IPS DF 4.7 (cell line): Measurements from ENCODE around the gene PAX2.

ENCODE experiments used
- DNase-seq: peaks from one replicate; pipeline ENCODE4 v3.0.0-alpha.2; 2013; ENCODE audit warnings: low spot score; ENCODE audit errors: extremely low read depth

PAX2 gene

DNA sequence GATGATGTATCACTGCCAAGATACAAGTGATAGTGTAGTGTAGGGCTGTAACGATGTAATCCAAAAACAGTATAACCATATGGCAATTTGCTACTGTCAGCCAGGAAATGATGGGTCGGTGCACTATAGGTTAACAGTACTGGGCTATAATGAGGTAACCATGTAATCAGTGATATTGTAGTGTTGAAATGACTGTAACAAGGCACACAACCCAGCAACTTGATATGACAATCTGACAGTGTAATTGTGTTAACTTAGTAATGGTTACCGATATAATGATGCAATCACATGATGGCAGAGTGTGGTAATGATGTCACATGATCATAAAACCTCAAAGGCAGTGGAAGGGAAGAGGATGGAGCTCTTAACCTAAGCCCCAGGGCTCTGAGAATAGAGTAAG, 93.6 kb downstream of the PAX2 start:
- no peak for DNase-seq

DNA sequence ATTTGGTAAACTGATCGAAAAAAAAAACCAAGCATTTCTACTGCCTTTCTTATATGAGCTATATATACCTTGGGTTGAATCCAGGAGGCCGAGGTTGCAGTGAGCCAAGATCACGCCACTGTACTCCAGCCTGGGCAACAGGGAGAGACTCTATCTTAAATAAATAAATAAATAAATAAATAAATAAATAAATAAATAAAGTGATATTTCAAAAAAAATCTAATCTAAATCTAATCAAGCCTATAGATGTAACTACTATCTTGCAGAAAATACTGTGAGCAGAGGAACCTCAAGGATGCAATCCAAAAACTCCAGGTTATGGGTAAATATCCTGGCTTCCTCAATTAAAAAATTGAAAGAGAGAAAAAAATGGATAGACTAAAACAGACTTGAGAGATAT, 96.1 kb downstream of the PAX2 start:
- DNase-seq = no peak

DNA sequence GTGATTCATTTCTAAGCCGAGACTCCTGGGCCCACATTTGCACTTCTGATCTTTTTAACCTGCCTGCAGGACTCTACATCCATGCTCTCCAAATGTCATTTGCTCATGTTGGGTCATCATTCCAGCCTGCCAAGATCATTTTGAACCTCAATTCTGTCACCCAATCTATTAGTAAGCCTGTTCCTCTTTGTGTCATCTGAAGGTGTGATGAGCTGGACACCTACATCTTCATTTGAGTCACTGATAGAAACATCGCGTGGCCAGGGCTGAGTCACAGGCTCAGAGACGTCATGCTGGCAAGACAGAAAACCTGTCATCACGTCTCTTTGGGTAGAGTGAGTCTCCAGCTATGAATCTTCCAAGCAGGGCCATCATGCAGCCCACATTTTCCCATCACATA, 102.1 kb downstream of the PAX2 start:
- no peak for DNase-seq

DNA sequence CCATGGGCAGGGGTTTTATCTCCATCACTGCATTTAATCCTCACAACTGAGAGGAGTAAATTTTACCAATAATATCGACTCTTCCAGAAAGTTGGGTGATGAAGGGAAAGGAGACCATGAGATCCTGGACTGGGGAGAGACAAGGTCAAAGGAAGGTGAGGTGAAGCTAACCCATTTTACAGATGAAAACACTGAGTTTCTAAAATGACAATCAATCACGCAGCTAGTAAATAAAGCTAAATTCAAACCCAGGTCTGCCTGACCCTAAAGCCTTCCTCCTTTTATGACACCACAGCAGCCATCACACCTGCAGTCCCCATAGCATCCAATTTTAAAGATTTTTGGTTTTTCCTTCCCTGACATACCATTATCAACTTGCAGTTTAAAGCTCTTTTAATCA, 103.4 kb downstream of the PAX2 start:
- no peak for DNase-seq

DNA sequence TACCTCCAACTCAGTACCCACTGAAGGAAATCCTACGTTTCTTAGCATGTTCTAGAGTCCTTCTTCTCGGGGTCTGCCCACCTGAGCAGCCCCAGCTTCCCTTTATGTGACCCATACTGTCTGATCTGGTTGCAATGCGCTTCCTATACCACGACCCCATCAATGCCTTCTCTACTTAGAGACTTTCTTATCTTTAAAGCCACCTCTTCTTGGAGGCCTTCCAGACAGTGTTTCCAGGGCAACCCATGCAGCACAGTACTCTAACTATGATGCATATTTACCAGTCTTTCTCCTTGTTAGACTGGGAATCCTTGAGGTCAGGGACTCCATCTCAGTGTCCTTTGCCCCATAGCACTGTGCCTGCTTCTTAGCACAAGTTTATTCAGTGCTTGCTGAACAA, 112.9 kb downstream of the PAX2 start:
- no peak for DNase-seq

DNA sequence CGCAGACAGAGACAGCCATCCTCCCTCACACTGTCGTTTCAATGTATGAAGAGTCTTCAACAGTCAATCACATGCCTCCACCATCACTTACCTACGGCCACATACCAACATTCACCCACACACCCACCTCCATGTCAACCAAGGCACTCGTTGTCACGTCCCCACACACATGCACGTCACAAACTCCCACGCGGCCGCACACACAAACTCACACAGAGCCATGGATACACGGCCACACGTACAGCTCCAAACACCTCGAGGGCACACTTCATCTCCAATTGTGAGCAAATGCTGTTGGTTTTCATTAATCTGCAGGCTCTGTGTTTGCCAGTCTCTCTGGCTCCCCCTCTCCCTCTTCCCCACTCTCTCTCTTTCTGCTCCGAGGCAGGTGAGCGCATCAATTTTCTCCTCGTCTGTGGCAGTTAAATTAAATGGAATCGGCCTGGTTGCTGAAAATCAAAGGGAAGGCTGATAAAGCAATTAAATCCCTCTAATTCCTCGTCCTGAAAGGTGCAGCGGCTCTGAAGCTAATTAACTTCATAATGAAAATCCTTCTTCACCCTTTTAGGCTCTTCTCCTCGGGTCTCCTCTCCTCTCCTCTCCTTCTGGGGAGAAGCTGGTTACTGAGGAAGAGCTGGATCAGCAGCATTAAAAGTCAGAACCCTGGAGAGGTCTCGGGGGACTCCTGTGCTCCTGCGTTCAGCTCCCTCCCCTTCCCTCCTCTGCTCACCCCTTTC, 113.5 kb downstream of the PAX2 start:
- DNase-seq = no peak

DNA sequence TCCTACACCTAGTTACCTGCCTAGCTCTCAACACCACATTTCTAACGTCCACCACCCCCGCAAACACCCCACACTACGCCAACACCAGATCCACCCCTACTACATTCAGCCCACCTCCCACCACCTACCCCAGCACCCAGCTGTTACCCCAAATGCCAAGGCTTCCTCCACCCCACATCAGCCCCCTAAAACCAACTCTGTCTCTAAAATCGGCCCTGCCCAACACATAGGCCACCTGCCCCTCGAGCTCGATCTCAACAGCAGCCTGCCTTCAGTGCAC, 114.0 kb downstream of the PAX2 start:
- no peak for DNase-seq

DNA sequence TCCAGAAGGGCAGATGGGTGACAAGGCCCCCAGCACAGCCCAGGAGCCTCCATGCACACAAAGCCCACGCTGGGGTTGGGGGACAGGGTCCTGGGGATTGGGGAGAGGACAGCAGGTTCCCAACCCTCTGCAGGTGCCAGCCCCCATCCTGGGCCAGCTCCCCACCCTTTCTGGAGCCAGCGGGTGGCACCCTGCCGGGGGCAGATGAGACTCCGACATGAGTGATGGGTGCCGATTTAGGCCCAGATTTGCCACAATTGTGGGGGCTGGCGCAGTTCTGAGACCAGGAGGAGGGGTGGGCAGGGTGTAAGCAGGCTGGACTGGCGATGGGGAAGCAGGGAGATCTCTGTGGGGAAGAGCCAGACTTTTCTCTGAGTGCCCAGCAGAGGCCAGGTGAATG, 118.1 kb downstream of the PAX2 start:
- no peak for DNase-seq

DNA sequence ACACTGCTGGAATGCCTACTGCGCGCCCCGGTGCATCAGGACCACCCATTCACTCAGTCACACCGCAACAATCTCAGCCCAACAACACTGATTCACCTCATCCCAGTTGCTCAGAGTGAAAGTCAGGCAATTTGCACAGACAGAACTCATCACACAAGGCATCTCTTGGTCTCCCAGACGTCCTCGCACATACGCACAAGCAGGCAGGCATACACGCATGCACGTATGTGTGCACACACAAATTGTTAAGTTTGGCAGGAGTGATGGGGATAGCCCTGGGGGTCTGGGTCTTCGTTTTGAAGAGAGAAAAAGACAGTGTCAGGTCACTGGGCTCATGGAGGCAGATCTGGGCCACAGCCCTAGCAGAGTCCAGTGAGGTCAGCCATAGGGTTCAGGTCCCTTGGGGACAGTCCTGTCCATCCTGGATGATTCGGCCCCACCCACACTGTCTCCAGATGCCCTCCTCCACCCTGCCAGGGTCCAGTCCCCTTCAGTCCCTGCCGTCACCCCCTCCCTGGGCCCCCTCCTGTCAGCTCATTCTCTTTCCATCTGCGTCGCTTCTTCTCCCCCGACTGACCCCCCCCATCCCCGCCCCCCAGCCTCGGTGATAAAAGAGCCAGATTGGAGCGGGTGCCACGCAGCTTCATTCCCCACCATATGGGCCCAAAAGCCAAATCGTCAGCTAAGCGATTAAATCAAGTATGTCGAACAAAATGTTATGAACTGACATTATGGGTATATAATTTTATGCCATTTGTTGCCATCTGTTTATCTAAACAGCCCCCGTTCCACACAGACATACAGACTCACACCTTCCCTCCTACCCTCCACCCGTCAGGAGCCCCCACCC, 118.9 kb downstream of the PAX2 start:
- no peak for DNase-seq

DNA sequence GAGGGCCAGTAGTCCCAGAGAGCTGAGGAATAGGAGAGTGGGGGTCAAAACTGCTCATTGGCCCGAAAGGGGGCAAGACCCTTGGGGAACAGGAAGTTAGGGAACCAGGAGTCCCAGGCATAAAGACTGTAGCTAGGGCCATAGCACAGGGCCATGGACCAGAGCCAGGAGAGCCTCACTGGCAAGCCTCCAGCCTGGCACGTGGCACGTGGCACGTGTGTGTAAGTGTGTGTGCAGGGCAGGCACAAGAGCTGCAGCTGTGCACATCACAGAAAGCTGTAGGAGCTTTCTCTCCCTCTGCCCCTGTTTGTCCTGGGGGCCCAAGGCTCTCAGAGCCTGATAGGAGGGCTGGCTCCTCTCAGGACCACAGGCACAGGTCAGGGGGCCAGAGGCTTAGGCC, 119.6 kb downstream of the PAX2 start:
- no peak for DNase-seq

DNA sequence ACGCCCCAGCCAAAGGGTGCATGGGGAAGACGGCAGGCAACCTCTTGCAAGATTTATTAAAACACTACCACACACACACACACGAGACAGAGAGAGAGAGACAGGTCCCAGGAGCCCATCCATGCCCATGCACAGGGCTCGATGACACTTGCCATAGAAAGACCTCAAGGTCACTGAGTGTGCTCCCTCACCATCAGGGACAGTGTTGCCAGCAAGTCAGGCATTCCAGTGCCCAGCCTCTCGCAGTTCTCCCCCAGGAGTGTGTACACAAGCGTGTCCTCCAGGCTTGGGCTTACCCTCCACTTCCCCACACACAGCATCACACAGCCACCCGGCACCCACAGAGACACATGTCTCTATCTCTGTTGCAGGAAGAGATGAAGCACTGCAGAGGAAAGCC, 120.6 kb downstream of the PAX2 start:
- DNase-seq = no peak

DNA sequence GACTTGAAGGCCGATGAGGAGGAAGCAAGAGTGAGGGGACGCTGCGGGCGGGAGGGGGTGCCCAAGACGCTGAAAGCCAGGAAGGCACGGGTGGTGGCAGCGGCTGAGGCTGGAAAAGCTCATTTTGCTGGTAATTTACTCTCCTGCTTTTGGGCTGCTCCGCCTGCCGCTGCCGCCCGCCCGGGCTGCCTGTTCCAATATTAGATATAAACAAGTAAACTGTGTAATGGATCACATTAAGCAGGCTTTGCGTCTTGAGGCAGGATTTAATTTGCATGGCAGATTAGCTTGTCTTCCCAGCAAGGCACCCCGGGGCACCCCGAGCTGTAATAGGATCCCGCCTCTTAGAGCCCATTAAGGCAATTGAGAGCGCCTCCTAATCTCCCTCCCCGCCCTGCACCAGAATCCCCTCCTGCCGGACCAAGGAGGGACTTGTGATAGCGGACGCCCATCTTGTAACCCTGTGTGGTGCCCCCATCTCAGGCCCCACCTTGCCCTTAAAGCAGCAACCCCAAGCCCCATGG, 121.3 kb downstream of the PAX2 start:
- DNase-seq = no peak

DNA sequence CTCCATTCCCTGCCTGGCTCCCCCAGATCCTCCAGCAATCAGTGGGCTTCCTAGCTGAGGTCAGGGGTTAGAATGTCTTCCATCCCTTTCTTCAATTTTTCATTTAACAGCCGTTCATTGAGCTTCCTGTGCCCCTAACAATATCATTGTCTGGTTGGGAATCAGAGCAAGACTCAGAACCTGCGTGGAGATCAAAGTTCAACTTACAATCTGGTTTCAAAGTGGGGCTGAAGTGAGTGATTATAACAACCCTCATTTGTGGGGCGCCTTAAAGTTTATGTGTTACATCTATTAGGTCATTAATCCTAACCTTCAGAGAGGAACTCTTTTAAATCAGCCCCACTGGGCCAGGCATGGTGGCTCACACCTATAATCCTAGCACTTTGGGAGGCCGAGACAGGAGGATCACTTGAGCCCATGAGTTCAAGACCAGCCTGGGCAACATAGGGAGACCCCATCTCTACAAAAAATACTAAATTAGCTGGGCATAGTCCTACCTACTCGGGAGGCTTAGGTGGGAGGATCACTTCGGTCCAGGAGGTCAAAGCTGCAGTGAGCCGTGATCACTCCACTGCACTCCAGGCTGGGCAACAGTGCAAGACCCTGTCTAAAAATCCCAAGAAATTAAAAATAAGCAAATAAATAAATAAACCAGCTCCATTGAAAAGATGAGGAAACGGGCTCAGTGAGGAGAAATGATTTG, 122.0 kb downstream of the PAX2 start:
- DNase-seq = no peak

DNA sequence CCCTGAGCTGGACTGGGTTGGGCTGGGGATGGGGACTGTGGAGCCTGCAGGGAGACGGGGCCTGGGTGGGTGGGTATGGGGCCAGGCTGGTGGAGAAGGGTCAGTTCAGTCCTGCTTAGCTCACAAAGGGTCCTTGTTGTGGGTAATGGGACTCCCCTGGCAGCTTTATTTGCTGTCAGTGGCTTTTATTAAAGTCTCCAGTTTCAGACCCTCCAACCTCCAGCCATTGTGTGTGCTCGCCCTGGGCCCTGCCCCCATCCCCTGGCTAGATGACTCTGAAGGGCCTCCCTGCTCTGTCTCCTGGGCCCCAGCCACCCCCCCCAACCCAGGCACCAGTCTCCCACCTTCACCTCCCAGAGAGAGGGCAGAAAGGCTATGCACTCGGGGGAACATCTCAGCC, 123.0 kb downstream of the PAX2 start:
- DNase-seq = no peak

DNA sequence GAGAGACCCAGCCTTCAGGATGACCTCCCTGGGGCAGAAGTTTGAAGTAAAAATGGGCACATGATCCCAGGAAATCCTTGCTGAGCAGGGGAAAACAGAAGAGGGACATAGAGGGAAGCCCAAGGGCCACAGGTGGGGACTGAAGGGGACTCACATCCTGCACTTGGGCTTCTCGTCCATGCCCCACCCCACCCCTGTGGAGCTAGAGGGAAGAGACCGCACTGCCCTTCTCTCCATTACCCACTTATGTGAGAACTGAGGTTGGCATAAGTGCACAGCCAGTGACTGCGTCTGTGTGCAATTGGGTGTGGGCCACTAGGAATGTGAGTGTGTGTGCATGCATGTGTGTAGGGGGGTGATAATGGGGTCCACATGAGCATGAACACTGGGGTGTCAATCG, 124.0 kb downstream of the PAX2 start:
- DNase-seq = no peak

DNA sequence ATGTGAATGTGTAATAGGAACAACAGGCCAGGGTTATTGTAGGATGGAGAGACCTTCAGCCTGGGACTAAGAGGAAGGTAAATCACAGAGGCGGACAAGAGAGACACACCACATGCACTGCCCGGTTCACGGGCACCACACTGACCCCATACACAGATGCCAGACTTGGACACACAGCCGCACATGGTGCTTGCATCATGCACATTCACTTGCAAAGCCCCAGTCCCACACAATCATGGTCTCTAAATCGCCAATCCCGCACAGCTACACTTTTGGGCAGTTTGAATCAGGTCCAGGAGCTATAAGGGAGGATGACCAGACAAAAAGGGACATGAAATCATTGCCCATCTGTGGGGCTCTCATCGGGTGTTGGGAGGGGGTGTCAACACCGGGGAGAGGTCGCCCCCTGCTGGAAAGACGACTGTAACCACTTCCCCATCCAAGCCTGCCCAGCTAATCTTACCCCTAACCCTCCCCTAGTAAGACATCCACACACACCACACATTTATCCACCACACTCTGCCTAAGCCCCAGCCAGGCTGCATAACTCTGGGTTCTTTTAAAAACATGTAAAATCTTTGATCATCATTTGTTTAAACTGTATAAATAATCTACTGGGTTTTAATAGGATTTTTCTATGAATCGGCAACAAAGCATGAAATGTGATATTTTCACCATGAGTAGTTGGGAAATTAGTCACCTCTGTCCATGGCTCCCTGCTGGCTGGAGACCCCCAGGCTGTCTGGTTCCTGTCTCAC, 126.8 kb downstream of the PAX2 start:
- no peak for DNase-seq

DNA sequence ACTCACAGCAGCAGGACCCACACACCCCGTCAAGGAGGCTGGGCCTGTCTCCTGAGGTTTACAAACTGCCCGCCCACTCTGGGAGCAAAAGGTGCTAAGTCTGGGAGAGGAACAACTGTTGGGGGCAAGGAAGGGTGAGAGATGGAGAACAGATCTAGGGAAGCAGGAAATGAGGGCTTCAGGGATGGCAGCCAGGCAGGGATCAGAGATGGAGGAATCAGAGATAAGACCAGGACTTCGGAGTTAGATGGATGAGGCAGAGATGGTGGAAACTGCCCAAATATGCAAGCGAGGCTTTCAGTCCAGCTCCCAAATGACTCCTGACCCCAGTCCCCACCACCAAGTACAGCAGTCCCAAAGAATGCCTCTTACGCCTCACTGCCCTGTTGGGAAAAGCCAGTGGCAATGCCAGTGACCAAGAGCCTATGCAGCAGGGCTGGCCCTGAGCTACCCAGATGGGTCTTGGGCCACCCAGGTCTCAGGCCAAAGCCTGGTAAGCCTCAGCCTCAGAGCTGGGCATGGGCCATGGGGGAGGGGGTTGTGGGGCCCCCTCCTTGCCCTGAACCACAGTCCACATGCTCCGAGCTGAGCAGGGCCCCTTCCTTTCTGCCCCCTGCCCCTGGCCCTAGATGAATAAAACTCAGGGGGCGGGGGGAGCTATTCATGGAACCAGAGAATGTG, 127.9 kb downstream of the PAX2 start:
- DNase-seq = no peak

DNA sequence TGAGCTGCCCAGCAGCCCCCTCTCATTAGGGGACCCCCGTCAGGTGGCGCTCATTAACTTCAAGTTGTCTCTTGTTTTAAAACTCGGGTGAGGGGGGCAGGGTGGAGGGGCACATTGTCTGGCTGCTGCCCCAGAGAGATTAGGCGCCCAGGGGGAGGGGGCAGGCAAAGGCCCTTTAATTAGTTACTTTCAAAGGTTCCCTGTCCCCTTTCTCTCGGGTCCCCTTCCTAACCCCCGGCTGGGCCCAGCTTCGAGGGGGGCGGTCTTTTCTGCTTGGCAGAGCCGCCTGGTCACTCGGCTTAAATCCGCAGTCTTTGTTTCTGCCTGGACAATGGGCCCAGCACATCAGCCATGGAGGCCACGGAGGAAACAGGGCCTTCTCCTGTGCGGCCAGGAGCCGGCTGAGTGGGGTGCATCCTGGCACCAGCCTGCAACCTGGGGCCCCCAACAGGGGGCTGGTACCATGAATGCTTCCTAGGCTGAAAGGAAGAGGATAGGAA, 128.5 kb downstream of the PAX2 start:
- DNase-seq = no peak

DNA sequence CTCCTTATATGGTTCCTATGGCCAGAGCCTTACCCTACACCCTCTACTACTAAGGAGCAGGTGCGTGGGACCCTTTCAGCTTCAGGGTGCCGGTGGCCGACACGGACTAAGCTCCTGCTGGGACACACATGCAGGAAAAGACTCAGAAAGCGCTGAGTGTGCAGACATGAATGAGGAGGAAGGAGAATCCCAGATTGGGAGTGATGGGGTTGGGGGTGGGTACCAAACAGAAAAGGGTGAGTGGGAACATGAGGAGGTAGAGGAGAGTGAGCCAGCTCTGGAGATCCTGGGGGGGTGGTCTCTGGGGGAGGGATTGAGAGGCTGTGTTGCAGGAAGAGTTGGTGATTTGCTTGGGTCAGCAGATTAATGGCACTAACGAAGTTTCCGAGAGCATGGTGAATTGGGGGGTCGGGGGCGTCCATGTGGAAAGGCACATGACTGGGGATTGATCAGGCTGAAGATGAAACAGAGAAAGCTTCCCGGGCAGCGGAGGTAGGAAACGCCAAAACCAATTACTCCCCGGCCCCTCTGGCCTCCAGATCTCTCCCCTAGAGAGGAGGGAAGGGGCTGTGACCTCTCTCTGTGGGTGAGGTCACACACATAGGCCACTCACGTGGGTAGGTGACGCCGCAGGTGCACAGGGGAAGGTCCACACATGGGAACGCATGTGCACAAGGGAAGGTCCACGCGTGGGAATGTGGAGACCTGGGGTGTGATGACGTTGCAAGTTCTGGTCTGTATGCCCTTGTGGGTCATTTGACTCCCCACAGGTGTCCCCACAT, 129.5 kb downstream of the PAX2 start:
- no peak for DNase-seq
